Testis (tissue), 2 donors: Measurements from ENCODE around the gene DNER.

Source experiments
- POLR2A ChIP-seq: fragments of 450-650 bp; IDR thresholded peaks from one replicate; pipeline ENCODE4 v1.6.1; 2017; ENCODE audit warnings: antibody characterized with exemption, mild to moderate bottlenecking, moderate library complexity
- TF ChIP-seq, protein P1 (sequence below), 3 experiments: fragments of 450-650 bp in 2 of 3; fragments of 200-600 bp in 1 of 3; sonication (generic) in 1 of 3; IDR thresholded peaks; one replicate each; pipeline ENCODE4 v1.5.1; 2016 to 2019; ENCODE audit warnings: antibody characterized with exemption in 3 of 3, mild to moderate bottlenecking in 2 of 3, moderate library complexity in 1 of 3

DNA sequence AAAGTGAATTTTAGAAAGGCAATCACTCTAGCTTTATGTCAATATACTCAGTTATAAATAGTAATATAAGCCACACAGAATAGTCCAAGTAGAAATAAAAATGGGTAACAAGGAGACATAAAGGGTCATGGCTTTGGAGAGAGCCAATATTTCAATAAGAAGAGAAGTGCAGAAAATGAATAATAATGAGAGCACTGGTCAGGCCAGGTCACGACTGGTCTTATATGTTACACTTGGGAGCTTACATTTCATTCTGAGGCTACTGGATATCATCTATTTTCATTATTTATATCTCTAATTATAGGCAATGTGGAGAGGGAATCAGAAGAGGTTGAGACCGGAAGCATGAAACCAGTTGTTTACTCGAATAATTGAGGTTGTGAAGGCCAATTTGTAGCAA is 262.5 kb downstream of the DNER start:
- TF ChIP-seq, protein P1, sequence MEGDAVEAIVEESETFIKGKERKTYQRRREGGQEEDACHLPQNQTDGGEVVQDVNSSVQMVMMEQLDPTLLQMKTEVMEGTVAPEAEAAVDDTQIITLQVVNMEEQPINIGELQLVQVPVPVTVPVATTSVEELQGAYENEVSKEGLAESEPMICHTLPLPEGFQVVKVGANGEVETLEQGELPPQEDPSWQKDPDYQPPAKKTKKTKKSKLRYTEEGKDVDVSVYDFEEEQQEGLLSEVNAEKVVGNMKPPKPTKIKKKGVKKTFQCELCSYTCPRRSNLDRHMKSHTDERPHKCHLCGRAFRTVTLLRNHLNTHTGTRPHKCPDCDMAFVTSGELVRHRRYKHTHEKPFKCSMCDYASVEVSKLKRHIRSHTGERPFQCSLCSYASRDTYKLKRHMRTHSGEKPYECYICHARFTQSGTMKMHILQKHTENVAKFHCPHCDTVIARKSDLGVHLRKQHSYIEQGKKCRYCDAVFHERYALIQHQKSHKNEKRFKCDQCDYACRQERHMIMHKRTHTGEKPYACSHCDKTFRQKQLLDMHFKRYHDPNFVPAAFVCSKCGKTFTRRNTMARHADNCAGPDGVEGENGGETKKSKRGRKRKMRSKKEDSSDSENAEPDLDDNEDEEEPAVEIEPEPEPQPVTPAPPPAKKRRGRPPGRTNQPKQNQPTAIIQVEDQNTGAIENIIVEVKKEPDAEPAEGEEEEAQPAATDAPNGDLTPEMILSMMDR (IDR thresholded peaks at IDR 0.05): no peak
- TF ChIP-seq POLR2A: no peak
